H1 (cell line): ENCODE results near the gene HOXA13. TPM values are rescaled to one million over a fixed set of nuclear protein-coding genes. Genes with fewer than 3 reads are reported as not detected.

Source experiments
- CTCF ChIA-PET: fragments of 300-600 bp; sonication (Branson Sonifier 250); formaldehyde crosslinking; loops from one replicate; lab custom pipeline; 2021; ENCODE audit not compliant: partially characterized antibody; lab: Charles Lee
- POLR2A ChIA-PET: fragments of 300-600 bp; sonication (Branson Sonifier 250); formaldehyde crosslinking; loops from one replicate; lab custom pipeline; 2021; ENCODE audit warnings: inconsistent platforms; ENCODE audit not compliant: partially characterized antibody; lab: Charles Lee
- DNase-seq, 2 experiments: peaks; one replicate each; pipeline versions ENCODE4 v3.0.0 to v3.0.0-alpha.2; 2010 to 2022; ENCODE audit warnings: low spot score in 2 of 2, low read depth in 1 of 2, mixed read lengths in 1 of 2
- FAIRE-seq: peaks from 2 replicates; lab custom pipeline; 2011; peaks lifted over from hg19 to GRCh38; lab: Jason Lieb, UNC
- H2AFZ ChIP-seq: 2 replicates; pipeline ENCODE4 v1.8.1; 2012; ENCODE audit warnings: low read length, inconsistent platforms
- H2AK5ac ChIP-seq: 2 replicates; pipeline ENCODE4 v1.6.1; 2013; ENCODE audit warnings: low read depth, low read length
- H2BK120ac ChIP-seq: replicated peaks from 2 replicates; pipeline ENCODE3; 2013; ENCODE audit warnings: low read depth, low read length, inconsistent platforms
- H2BK12ac ChIP-seq: 2 replicates; pipeline ENCODE4 v1.6.1; 2013; ENCODE audit warnings: low read depth, low read length
- H2BK15ac ChIP-seq: 2 replicates; pipeline ENCODE4 v1.6.1; 2013; ENCODE audit warnings: low read length
- H2BK20ac ChIP-seq: 2 replicates; pipeline ENCODE4 v1.6.1; 2013; ENCODE audit warnings: low read length
- H2BK5ac ChIP-seq: 2 replicates; pipeline ENCODE4 v1.6.1; 2013; ENCODE audit warnings: low read depth, low read length
- H3K14ac ChIP-seq: 2 replicates; pipeline ENCODE4 v1.6.1; 2013; ENCODE audit warnings: inconsistent platforms; ENCODE audit not compliant: insufficient read length
- H3K18ac ChIP-seq: 2 replicates; pipeline ENCODE4 v1.6.1; 2013; ENCODE audit warnings: low read length; ENCODE audit errors: extremely low read depth
- H3K23ac ChIP-seq: 2 replicates; pipeline ENCODE4 v1.6.1; 2013; ENCODE audit warnings: inconsistent platforms; ENCODE audit not compliant: insufficient read length
- H3K23me2 ChIP-seq: 2 replicates; pipeline ENCODE4 v1.6.1; 2013; ENCODE audit warnings: low read depth, low read length
- H3K27ac ChIP-seq: 2 replicates; pipeline ENCODE4 v1.6.1; 2011; ENCODE audit warnings: low read depth, low read length, inconsistent platforms
- H3K27me3 ChIP-seq, 4 experiments: replicated peaks in 1 of 4; 1 replicate in 1 of 4; 2 replicates in 3 of 4; pipeline versions ENCODE4 v1.6.1 to v1.8.1; 2011 to 2013; ENCODE audit warnings: low read length in 3 of 4, mild to moderate bottlenecking in 3 of 4, inconsistent platforms in 2 of 4, mixed read lengths in 2 of 4, moderate library complexity in 1 of 4; ENCODE audit not compliant: control insufficient read depth in 3 of 4, insufficient read depth in 3 of 4; ENCODE audit errors: extremely low read depth in 1 of 4
- H3K36me3 ChIP-seq, 4 experiments: 2 replicates each; pipeline versions ENCODE4 v1.6.1 to v1.8.1; 2011 to 2013; ENCODE audit warnings: mild to moderate bottlenecking in 4 of 4, low read length in 3 of 4, moderate library complexity in 2 of 4, control low read depth in 1 of 4, inconsistent platforms in 1 of 4; ENCODE audit not compliant: insufficient read depth in 4 of 4, control insufficient read depth in 2 of 4
- H3K4ac ChIP-seq: replicated peaks from 2 replicates; pipeline ENCODE3; 2013; ENCODE audit warnings: low read length, low read depth, mixed read lengths, inconsistent platforms; ENCODE audit not compliant: insufficient read length
- H3K4me1 ChIP-seq, 4 experiments: replicated peaks in 1 of 4; 1 replicate in 1 of 4; 2 replicates in 3 of 4; pipeline versions ENCODE4 v1.6.1 to v1.8.1; 2011 to 2013; ENCODE audit warnings: low read length in 3 of 4, inconsistent platforms in 2 of 4, mixed read lengths in 1 of 4; ENCODE audit not compliant: insufficient read depth in 4 of 4, control insufficient read depth in 3 of 4
- H3K4me2 ChIP-seq, 2 experiments: 2 replicates each; pipeline versions ENCODE4 v1.6.1 to v1.8.1; 2011 to 2013; ENCODE audit warnings: low read depth in 2 of 2, low read length in 2 of 2, control low read depth in 1 of 2, inconsistent platforms in 1 of 2, mild to moderate bottlenecking in 1 of 2; ENCODE audit not compliant: insufficient read depth in 1 of 2
- H3K4me3 ChIP-seq, 4 experiments: fragments of 200-600, 300-600 bp in 1 of 4; sonication (generic), shearing (Covaris generic), sonication (Bioruptor Twin) in 1 of 4; 2 replicates each; pipeline versions ENCODE4 v1.5.1 to v1.8.1; 2011 to 2016; ENCODE audit warnings: low read length in 4 of 4, low read depth in 3 of 4, control low read depth in 2 of 4, inconsistent platforms in 2 of 4, mild to moderate bottlenecking in 2 of 4, mixed read lengths in 1 of 4, moderate library complexity in 1 of 4; ENCODE audit not compliant: insufficient read depth in 2 of 4; ENCODE audit errors: extremely low read depth in 1 of 4
- H3K56ac ChIP-seq: replicated peaks from 2 replicates; pipeline ENCODE3; 2013; ENCODE audit warnings: low read depth, mild to moderate bottlenecking, mixed read lengths, low read length, inconsistent platforms; ENCODE audit not compliant: insufficient read length
- H3K79me1 ChIP-seq: 2 replicates; pipeline ENCODE4 v1.6.1; 2013; ENCODE audit warnings: low read depth, low read length, control low read depth
- H3K79me2 ChIP-seq, 2 experiments: 2 replicates each; pipeline versions ENCODE4 v1.6.1 to v1.8.1; 2012 to 2013; ENCODE audit warnings: low read length in 2 of 2, mild to moderate bottlenecking in 2 of 2, inconsistent platforms in 1 of 2; ENCODE audit not compliant: insufficient read depth in 2 of 2, control insufficient read depth in 1 of 2
- H3K9ac ChIP-seq, 4 experiments: replicated peaks in 1 of 4; 1 replicate in 1 of 4; 2 replicates in 3 of 4; pipeline versions ENCODE4 v1.6.1 to v1.8.1; 2011 to 2013; ENCODE audit warnings: low read depth in 3 of 4, low read length in 3 of 4, control low read depth in 2 of 4, mild to moderate bottlenecking in 2 of 4, moderate library complexity in 2 of 4, inconsistent platforms in 1 of 4; ENCODE audit errors: extremely low read depth in 1 of 4
- H3K9me3 ChIP-seq, 2 experiments: 2 replicates each; pipeline versions ENCODE4 v1.6.1 to v1.8.1; 2012 to 2013; ENCODE audit warnings: mild to moderate bottlenecking in 2 of 2, moderate library complexity in 2 of 2, control low read depth in 1 of 2, inconsistent platforms in 1 of 2, low read depth in 1 of 2, low read length in 1 of 2, mixed read lengths in 1 of 2; ENCODE audit not compliant: insufficient read depth in 2 of 2
- H4K20me1 ChIP-seq, 2 experiments: replicated peaks in 1 of 2; 2 replicates each; pipeline versions ENCODE3 to v1.8.1; 2011 to 2013; ENCODE audit warnings: inconsistent platforms in 2 of 2, low read length in 2 of 2, mild to moderate bottlenecking in 1 of 2; ENCODE audit not compliant: insufficient read depth in 2 of 2, control insufficient read depth in 1 of 2
- H4K5ac ChIP-seq: 2 replicates; pipeline ENCODE4 v1.6.1; 2013; ENCODE audit warnings: low read length, low read depth, mixed read lengths, inconsistent platforms; ENCODE audit not compliant: insufficient read length
- H4K8ac ChIP-seq: 2 replicates; pipeline ENCODE4 v1.8.0; 2013; ENCODE audit warnings: mild to moderate bottlenecking, moderate library complexity, low read length, inconsistent platforms; ENCODE audit not compliant: insufficient read depth; ENCODE audit errors: extremely low read depth
- H4K91ac ChIP-seq: replicated peaks from 2 replicates; pipeline ENCODE3; 2013; ENCODE audit warnings: low read length, mixed read lengths, inconsistent platforms; ENCODE audit not compliant: insufficient read length
- ASH2L ChIP-seq: fragments of 200-600, 300-600 bp; sonication (generic); IDR thresholded peaks from one replicate; pipeline ENCODE4 v1.7.1; 2017; ENCODE audit warnings: low read length
- BACH1 ChIP-seq: IDR thresholded peaks from 2 replicates; pipeline ENCODE4 v1.6.1; 2012; ENCODE audit warnings: low read length, improper control_type of control experiment
- EGR1 ChIP-seq: IDR thresholded peaks from 2 replicates; pipeline ENCODE4 v1.6.1; 2011; ENCODE audit warnings: low read depth, low read length, borderline replicate concordance
- EP300 ChIP-seq, 2 experiments: IDR thresholded peaks; 1 replicate in 1 of 2; 2 replicates in 1 of 2; pipeline ENCODE4 v1.6.1; 2011 to 2012; ENCODE audit warnings: low read depth in 2 of 2, low read length in 2 of 2, mild to moderate bottlenecking in 2 of 2, borderline replicate concordance in 1 of 2, inconsistent platforms in 1 of 2, moderate library complexity in 1 of 2
- GABPA ChIP-seq: IDR thresholded peaks from 2 replicates; pipeline ENCODE4 v1.6.1; 2011; ENCODE audit warnings: mild to moderate bottlenecking, low read length, moderate library complexity, borderline replicate concordance; ENCODE audit not compliant: insufficient read depth
- POLR2A ChIP-seq, 2 experiments: IDR thresholded peaks; 1 replicate in 1 of 2; 2 replicates in 1 of 2; pipeline ENCODE4 v1.6.1; 2011; ENCODE audit warnings: low read depth in 2 of 2, low read length in 2 of 2, mild to moderate bottlenecking in 2 of 2; ENCODE audit errors: control extremely low read depth in 1 of 2
- RBBP5 ChIP-seq: IDR thresholded peaks from 2 replicates; pipeline ENCODE4 v1.7.1; 2012; ENCODE audit warnings: low read depth, mild to moderate bottlenecking, inconsistent platforms, low read length, moderate library complexity, borderline replicate concordance
- SIN3A ChIP-seq, 2 experiments: IDR thresholded peaks in 1 of 2; conservative IDR thresholded peaks in 1 of 2; 2 replicates each; pipeline ENCODE4 v1.6.1; 2011 to 2012; ENCODE audit warnings: low read length in 2 of 2, improper control_type of control experiment in 1 of 2, low read depth in 1 of 2, mild to moderate bottlenecking in 1 of 2
- SP4 ChIP-seq: IDR thresholded peaks from 2 replicates; pipeline ENCODE4 v1.6.1; 2012; ENCODE audit warnings: low read length, inconsistent platforms
- SRF ChIP-seq: IDR thresholded peaks from 2 replicates; pipeline ENCODE4 v1.6.1; 2011; ENCODE audit warnings: mild to moderate bottlenecking, low read depth, low read length, moderate library complexity
- WGBS, 2 experiments: shearing (Covaris generic) in 1 of 2; methylation state at CpG; one replicate each; pipeline versions ENCODE4 v1.1.6 to v1.1.7; 2013 to 2015; ENCODE audit warnings: low lambda C conversion rate in 2 of 2, mixed read lengths in 2 of 2, inconsistent platforms in 1 of 2, low coverage in 1 of 2, missing lambda C conversion rate in 1 of 2; ENCODE audit not compliant: insufficient replicate concordance in 2 of 2, insufficient coverage in 1 of 2, insufficient read length in 1 of 2; ENCODE audit errors: extremely low coverage in 1 of 2, missing lambda C conversion rate in 1 of 2; 5-methylcytosine and 5-hydroxymethylcytosine counted together
- polyA plus RNA-seq, 7 experiments: library from polyadenylated mRNA; depleted of rRNA in 3 of 7; stranded (reverse) in 5 of 7; unstranded in 2 of 7; fragments of >200 nt in 5 of 7; fragments of 200-250 nt in 2 of 7; gene quantifications; 1 replicate in 5 of 7; 2 replicates in 1 of 7; 4 replicates in 1 of 7; pipeline versions ENCODE4 v1.2.1 to v1.2.3, GENCODE V29; 2011 to 2013; ENCODE audit warnings: missing spikeins in 2 of 7, mixed read lengths in 2 of 7
- total RNA-seq: library from RNA; stranded (reverse); fragmentation: NEBNext Ultra II Directional; extraction: Animal tissue kit (Norgen Biotek cat#: 25700); gene quantifications from 2 replicates; pipeline ENCODE4 v1.2.1, GENCODE V29; 2021
- TF ChIP-seq, protein P1 (sequence below): IDR thresholded peaks from 2 replicates; pipeline ENCODE4 v1.6.1; 2012; ENCODE audit warnings: low read length, inconsistent platforms

HOXA13 gene
- total and polyA plus RNA-seq, 2 of the 8 experiments (the other 6 are each of a cell fraction or from before 2014, with no cell fraction given) = not detected

DNA sequence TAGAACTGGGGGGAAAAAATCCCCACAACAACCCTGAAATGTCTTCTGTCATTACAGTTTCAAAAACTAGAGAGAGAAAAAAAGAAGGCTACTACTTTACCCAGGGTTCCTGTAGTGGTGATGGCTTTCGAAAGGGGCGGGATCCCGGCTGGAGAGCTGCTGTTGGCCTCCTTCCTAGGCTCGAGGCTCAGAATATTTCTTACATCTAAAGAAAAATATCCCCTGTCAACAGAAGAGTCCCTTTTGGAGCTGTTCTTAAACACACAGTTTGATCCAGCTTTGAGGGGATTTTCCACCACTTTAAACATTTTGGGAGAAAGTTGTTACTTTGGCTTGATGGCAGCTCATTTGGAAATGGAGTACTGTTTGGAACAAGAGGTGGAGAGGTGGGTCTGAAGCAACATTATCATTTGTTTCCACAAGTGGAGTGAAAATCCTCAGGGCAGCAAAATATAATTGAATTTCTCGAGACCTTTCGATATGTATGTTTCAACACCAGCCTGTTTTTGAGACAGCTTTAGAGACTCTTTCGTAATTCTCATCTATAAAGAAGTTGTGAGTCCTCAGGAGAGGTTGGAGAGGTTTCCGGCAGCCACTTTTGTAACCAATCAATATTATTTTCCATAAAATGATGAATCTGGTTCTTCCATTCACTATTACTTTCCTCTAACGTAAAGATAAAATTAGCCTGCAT, 5.1 kb downstream of the HOXA13 start:
- CTCF ChIA-PET = interaction anchor here (0.6 to 3.2 kb wide), 19 partner anchors 9 to 902 kb away, joined by 3 to 31 read pairs (median 4); partner anchors contain the start of gene HOXA11
- H3K79me2 ChIP-seq = no peaks in the 10 kb centered on the region
- H4K20me1 ChIP-seq = peaks cover 20 to 39% of the 10 kb centered on the region in 2 experiments
- no peak for TF ChIP-seq BACH1
- TF ChIP-seq SP4 = no peak
- no peak for TF ChIP-seq EP300 (IDR thresholded peaks at IDR 0.05; ENCODE audit: borderline replicate concordance in 1 of 2, low read depth in 2 of 2, low read length in 2 of 2)
- no peak for TF ChIP-seq SIN3A (conservative IDR thresholded peaks at IDR 0.05 in 1 of 2, IDR thresholded peaks at IDR 0.05 in 1 of 2; ENCODE audit: low read depth in 1 of 2, low read length in 2 of 2)
- no peak for TF ChIP-seq SRF
- no peak for TF ChIP-seq RBBP5
- TF ChIP-seq EGR1 = no peak
- TF ChIP-seq, protein P1, sequence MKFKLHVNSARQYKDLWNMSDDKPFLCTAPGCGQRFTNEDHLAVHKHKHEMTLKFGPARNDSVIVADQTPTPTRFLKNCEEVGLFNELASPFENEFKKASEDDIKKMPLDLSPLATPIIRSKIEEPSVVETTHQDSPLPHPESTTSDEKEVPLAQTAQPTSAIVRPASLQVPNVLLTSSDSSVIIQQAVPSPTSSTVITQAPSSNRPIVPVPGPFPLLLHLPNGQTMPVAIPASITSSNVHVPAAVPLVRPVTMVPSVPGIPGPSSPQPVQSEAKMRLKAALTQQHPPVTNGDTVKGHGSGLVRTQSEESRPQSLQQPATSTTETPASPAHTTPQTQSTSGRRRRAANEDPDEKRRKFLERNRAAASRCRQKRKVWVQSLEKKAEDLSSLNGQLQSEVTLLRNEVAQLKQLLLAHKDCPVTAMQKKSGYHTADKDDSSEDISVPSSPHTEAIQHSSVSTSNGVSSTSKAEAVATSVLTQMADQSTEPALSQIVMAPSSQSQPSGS = no peak
- TF ChIP-seq GABPA = no peak
- no peak for TF ChIP-seq ASH2L
- no peak for TF ChIP-seq POLR2A (IDR thresholded peaks at IDR 0.05; ENCODE audit: control extremely low read depth in 1 of 2, low read depth in 2 of 2, low read length in 2 of 2)

More for the DNA sequence above, 5.1 kb downstream of the HOXA13 start:
- no peak overlapping the region for H4K5ac ChIP-seq
- H2BK12ac ChIP-seq = no peak overlapping the region
- no peak overlapping the region for H3K23ac ChIP-seq
- no peak overlapping the region for H2BK20ac ChIP-seq
- DNase-seq = peak in 1 of 2 experiments; percentile 38
- H3K9me3 ChIP-seq = peaks cover 0 to 3% of the 10 kb centered on the region in 2 experiments; a peak in 1 of 4 replicates
- no peak overlapping the region for H3K4me2 ChIP-seq
- H3K36me3 ChIP-seq = peaks cover 0 to 18% (median 0%) of the 10 kb centered on the region in 4 experiments; a peak in 1 of 8 replicates
- no peak overlapping the region for H3K56ac ChIP-seq
- no peak overlapping the region for H3K4ac ChIP-seq
- H3K79me1 ChIP-seq = no peaks in the 10 kb centered on the region
- peaks cover 0 to 6% (median 4%) of the 10 kb centered on the region in 4 experiments; a peak in 4 of 7 replicates for H3K4me1 ChIP-seq
- H3K14ac ChIP-seq = no peak overlapping the region
- peak; percentile 13 for FAIRE-seq
- no peaks in the 10 kb centered on the region for H3K23me2 ChIP-seq
- H4K8ac ChIP-seq = no peak overlapping the region
- H3K27me3 ChIP-seq = peaks cover 83 to 100% (median 95%) of the 10 kb centered on the region in 4 experiments
- no peak overlapping the region for H2AFZ ChIP-seq
- no peak overlapping the region for H4K91ac ChIP-seq
- no peak overlapping the region for H3K9ac ChIP-seq
- H3K4me3 ChIP-seq = no peak overlapping the region
- POLR2A ChIA-PET = no interaction called here
- no peak overlapping the region for H2BK5ac ChIP-seq
- H3K18ac ChIP-seq = no peak overlapping the region
- H2AK5ac ChIP-seq = no peak overlapping the region
- WGBS, 2 experiments = 68% methylated on average over 9 of the region's 9 CpGs; no CpG with 5 or more reads in 1 of the 2 experiments
- H2BK15ac ChIP-seq = no peak overlapping the region
- no peak overlapping the region for H2BK120ac ChIP-seq
- H3K27ac ChIP-seq = no peak overlapping the region
